Peyer's patch (tissue), 4 donors: ENCODE data around the gene ITGB4.

Experiments
- POLR2A ChIP-seq, 2 donors: fragments of 450-650 bp; IDR thresholded peaks; one replicate each; pipeline ENCODE4 v1.5.1; 2017; ENCODE audit warnings: antibody characterized with exemption in 2 of 2, mild to moderate bottlenecking in 2 of 2, moderate library complexity in 2 of 2
- TF ChIP-seq, protein P1 (sequence below), 6 experiments: fragments of 450-650 bp in 4 of 6; fragments of 200-600 bp in 2 of 6; sonication (generic) in 1 of 6; IDR thresholded peaks; one replicate each; pipeline ENCODE4 v1.5.1; 2017 to 2019; ENCODE audit warnings: antibody characterized with exemption in 6 of 6, mild to moderate bottlenecking in 3 of 6, moderate library complexity in 1 of 6

DNA sequence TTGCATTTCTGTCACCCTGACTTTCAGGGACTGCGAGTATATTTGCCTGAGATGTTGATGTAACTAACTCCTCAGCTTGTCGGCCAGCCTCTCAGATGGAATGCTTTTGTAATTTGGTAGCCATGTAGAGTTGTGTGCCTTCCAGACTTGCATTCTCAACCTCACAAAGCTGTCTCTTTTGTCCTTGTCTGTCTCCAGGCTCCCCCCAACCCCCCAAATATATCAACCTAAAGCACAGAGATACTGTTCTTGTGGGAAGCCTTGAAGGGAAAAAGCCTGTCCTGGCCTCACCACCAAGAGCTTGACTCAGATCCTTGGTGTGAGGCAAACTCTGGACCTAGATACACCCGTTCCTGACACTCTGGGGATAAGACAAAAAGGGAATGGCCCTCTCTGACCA lies 35.8 kb upstream of the ITGB4 start:
- TF ChIP-seq, protein P1, sequence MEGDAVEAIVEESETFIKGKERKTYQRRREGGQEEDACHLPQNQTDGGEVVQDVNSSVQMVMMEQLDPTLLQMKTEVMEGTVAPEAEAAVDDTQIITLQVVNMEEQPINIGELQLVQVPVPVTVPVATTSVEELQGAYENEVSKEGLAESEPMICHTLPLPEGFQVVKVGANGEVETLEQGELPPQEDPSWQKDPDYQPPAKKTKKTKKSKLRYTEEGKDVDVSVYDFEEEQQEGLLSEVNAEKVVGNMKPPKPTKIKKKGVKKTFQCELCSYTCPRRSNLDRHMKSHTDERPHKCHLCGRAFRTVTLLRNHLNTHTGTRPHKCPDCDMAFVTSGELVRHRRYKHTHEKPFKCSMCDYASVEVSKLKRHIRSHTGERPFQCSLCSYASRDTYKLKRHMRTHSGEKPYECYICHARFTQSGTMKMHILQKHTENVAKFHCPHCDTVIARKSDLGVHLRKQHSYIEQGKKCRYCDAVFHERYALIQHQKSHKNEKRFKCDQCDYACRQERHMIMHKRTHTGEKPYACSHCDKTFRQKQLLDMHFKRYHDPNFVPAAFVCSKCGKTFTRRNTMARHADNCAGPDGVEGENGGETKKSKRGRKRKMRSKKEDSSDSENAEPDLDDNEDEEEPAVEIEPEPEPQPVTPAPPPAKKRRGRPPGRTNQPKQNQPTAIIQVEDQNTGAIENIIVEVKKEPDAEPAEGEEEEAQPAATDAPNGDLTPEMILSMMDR (IDR thresholded peaks at IDR 0.05), result no peak
- TF ChIP-seq POLR2A (IDR thresholded peaks at IDR 0.05), result no peak
